HG02642 (cell line): ENCODE results near the gene CEACAM8.
"Not testable (repeated sequence)": the region's sequence is repeated elsewhere in the genome, so short reads cannot be mapped to it uniquely, and the experiment has no call there.

ENCODE experiments used
- ATAC-seq: cut with Tn5 transposase; IDR thresholded peaks from one replicate; pipeline ENCODE4 v1.9.1; 2021; ENCODE audit warnings: mild to moderate bottlenecking; ENCODE audit not compliant: unreplicated experiment, poor library complexity

Gene CEACAM8

DNA sequence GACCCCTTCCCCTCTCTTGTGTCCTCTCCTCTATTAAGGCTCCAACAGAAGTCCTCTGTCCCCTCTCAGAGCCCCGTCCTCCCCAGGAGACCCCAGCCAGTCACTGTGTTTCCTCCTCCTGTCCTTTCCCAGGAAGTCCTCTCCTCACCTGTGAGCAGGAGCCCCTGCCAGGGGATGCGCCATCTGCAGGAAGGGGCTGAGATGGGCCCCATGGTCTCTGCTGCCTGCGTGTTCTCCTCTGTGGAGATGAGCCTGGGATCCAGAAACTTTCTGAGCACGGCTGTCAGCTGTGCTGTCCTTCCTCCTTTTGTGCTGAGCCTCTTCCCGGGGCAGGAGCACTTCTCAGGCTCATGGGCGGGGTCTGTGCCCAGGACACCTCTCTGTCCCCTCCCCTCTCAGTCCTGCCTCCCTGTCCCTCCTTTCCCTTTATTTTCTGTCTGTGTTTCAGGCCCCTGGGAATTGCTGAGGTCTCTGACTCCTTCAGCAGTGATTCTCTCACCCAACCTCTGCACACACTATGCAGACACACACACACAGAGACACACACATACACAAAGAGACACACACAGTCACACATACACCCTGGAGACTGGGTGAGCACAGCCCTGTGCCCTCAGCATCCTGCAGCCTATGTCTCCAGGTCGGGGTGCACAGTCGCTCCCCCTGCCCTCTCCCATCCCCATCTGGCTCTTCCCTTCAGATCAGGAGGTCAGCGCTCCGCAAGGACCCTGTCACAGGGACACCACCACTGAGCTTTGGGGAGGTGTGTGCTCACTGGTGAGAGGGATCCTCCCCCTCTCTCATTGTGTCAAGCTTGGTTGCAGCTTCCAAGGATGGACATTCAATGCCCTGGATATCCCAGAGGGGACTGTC, at the start of gene CEACAM8:
Gene CEACAM8, minus strand, starts transcription at position 308 of the 873 bp plus-strand sequence. Its CDS starts 96 bp downstream, at position 212.
- ATAC-seq: no peak

DNA sequence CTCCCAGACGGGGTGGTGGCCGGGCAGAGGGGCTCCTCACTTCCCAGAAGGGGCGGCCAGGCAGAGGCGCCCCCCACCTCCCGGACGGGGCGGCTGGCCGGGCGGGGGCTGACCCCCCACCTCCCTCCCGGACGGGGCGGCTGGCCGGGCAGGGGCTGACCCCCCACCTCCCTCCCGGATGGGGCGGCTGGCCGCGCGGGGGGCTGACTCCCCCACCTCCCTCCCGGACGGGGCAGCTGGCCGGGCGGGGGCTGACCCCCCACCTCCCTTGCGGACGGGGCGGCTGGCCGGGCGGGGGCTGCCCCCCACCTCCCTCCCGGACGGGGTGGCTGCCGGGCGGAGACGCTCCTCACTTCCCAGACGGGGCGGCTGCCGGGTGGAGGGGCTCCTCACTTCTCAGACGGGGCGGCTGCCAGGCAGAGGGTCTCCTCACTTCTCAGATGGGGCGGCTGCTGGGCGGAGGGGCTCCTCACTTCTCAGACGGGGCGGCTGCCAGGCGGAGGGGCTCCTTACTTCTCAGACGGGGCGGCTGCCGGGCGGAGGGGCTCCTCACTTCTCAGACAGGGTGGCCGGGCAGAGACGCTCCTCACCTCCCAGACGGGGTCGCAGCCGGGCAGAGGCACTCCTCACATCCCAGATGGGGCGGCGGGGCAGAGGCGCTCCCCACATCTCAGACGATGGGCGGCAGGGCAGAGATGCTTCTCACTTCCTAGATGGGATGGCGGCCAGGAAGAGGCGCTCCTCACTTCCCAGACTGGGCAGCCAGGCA, 44.8 kb upstream of the CEACAM8 start:
- not testable (repeated sequence) for ATAC-seq

DNA sequence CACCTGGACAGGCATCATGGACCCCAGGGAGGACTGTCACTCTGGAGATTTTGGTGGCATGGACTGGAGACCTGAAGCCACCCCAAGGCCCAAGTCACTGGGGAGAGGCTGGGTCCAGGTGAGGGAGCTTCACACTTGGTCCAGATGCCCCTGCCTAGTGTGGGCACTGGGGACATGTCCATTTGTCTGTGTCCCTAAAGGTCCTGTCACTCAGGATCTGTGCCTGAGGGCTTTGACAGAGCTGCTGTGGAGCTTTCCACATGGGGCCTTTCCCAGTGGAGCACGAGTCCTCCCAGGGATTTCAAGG, 40.5 kb upstream of the CEACAM8 start:
- ATAC-seq: no peak

DNA sequence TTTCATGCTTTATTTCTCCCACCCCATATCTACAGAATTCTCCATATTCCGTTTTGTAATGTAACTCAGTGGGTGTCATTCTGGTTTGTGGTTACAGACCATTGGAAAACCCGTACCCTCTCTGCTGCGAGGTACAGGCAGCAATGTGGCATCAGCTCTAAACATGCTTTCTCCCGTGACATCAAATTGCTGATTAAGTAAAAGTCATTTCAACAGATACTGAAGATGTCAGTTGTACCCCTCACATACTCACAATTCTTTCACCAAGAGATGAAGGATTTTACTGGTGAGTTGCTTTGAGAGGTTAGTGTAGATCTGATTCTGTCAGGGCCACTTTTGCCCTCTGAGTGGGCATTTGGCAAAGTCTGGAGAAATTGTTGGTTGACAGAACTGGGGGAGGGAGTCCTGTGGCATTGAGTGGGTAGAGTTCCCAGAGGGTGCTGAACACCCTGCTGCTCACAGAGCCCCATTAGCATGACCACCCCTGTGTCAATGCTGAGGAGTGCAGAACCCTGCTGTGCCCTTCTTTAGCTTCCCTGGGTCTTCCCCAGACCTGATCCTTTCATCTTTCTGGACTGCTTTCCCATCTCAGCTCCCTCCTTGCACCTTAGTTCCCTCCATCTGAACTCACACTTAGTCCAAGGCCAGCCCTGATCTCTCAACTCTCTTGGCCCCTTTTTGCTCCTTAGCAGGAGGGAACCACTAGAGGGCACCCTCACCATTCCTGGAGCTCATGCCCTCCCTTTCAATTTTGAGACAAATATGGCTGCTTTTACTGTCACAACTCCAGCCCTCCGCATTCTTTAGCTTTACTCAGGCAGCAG, 39.9 kb upstream of the CEACAM8 start:
- no peak for ATAC-seq

DNA sequence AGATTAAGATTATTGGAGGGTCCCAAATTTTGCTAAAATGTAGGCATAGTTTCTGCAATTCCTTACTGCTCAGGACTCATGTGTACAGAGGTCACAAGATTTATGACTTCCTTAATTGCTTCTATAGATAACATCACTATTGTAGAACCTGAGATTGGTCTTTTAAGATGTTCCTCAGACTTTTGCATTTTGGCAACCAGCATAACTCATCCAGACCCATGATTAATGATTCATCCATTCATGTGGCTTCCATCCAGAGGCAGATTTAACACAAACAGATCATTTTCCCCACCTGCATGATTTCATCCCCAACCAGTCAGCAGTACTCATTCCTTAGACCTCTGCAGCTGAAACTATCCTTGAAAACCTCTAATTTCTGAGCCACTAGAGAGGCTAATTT, 34.5 kb upstream of the CEACAM8 start:
- no peak for ATAC-seq

DNA sequence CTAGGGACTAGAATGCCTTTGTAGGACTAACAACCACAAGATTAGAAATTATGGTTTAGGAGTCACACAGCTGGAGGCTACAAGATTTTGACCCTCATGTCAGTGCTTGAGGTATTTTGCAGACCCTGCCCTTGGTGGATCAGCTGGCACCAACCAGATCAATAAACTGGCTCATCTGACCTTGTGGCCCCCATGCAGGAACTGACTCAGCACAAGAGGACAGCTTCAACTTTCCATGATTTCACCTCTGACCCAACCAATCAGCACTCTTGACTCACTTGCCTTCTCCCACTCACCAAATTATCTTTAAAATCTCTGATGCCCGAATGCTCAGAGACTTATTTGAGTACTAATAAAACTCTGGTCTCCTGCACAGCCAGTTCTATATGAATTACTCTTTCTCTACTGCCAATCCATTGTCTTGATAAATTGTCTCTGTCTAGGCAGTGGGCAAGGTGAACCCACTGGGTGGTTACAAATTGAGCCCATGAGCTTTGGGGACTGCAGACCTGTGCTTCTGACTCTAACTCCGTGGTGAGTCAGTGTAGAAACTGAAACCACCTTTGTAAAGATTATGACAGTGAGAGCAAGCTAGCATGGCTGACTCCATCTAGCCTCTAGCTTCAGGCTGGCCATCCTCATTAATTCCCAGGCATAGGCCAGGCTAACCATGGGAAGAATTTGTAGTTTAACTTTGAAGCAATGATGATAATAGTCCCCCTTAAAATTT, 33.9 kb upstream of the CEACAM8 start:
- ATAC-seq: no peak

DNA sequence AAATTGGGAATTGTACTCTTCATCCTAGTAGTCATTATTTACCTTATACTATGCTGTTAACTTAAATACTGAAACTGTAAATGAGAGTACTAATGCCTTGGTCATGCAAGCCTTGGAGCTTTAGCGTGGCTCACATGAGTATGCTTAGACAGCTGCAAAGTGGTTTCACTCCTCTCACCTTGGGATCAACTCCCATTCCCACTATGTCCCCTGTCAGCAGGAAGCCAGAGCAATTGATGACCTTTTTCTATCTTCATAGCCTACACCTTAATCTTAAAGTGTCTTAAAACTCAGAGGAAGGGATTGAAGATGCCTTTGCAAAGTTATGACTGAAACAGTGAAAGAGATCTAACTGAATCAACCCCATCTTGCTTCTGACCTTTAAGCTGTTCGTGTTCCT, 33.2 kb upstream of the CEACAM8 start:
- no peak for ATAC-seq

DNA sequence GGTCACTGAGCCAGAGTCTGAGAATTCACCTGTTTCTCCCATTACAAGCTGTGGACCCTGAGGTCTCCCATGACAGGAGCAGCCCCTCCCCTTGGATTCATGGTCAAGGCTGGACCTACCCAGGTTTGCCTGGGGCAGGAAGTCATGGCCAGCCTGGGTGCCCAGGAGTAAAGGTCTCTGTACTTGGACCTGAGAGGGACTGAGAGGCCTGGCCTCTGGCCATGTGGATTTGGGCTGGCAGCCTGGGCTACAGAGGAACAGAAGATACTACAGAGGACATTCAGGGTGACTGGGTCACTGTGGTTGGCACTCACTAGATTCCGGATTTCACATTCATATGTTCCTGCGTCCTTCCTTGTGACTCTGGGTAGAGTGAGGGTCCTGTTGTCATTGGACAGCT, 31.5 kb upstream of the CEACAM8 start:
- ATAC-seq: no peak

DNA sequence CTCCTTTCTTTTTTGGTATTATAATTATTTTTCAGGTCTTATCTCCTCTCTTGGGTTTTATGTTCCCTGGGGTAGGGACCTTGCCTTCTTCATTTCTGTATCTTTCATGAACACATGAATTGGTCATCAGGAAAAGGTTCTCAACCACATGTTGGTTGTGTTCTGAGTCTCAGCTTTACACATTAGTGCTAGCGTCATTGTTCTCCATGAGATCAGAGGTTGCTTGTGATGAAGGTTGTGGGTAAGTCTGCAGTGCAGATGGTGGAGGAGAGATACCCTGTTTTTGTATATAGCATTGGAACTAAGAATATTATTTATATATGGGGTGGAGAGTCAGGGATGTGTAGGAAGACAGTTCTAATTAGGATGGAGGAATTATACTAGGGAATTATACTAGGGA, 24.5 kb upstream of the CEACAM8 start:
- no peak for ATAC-seq

DNA sequence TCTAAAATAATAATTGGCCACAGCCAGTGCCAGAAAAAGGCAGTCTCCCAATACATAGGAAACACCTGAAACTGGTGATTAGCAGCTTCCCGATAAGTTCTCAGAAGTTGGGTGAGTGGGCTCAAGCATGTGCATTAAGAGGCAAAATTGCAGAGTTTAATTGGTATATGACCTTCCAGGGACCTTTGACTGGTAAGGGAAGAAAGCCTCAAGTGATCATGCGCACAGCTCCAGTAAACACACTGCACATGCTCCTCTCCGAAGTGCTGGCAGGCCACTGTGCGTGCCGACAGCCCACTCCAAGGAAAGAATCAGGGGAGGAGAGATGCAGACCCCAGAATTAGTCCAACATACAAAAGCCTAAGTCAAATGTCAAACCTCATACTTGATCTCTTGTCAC, 18.9 kb upstream of the CEACAM8 start:
- ATAC-seq: no peak

DNA sequence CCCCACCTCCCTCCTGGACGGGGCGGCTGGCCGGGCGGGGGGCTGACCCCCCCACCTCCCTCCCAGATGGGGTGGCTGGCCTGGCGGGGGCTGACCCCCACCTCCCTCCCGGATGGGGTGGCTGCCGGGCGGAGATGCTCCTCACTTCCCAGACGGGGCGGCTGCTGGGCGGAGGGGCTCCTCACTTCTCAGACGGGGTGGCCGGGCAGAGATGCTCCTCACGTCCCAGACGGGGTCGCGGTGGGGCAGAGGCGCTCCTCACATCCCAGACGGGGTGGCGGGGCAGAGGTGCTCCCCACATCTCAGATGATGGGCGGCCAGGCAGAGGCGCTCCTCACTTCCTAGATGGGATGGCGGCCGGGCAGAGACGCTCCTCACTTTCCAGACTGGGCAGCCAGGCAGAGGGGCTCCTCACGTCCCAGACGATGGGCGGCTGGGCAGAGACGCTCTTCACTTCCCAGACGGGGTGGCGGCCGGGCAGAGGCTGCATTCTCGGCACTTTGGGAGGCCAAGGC, 15.7 kb upstream of the CEACAM8 start:
- not testable (repeated sequence) for ATAC-seq

DNA sequence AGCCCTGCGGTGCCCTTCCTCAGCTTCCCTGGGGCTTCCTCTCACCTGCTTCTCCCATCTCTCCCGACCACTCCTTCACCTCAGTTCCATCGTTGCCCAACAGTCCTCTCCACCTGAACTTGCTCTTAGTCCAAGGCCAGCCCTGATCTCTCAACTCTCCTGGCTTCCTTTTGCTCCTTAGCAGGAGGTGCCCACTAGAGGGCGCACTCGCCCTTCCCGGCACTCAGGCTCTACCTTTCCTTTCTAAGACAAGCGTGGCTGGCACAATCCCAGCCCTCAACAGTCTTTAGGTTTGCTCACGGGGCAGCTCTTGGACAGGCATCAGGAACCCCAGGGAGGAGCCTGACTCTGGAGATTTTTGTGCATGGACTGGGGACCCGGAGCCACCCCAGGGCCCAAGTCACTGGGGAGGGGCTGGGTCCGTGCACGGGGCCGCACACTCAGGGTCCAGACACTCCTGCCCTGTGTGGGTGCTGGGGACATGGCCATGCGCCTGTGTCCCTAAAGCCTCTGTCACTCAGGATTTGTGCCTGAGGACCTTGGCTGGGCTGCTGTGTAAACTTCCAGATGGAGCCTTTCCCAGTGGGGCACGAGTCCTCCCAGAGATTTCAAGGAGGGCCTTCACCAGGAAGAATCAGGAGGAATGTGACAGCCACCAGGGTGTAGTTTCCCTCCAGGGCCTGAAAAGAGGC, 12.1 kb upstream of the CEACAM8 start:
- ATAC-seq: no peak

DNA sequence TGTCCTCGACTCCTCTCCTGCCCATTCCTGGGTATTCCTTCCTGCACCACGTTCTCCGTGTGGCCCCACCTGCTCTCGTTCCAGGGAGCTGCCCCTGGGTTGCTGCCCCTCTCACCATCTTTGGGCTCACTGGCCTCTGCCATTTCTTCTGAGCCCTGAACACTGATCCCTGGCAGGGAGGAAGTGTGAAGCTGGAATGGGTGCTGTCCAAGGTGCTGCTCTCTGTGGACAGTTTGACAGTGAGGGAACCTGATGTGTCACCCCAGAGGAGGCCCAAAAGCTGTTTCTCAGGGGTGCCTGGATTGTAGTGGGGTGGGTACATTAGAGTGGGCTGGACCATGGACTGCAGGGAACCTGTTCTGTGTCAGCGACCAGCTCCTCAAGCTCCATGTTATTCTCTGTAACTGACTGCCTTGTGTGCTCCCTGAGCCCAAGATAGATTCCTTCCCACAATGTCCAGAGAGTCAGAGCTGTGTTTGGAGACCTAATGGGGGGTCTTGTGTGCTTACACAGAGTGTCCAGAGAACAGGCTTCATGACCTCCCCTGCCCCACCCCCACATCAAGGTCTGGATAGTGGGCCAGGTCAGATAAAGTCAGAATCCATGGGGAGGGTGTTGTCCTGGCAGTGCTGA, 7.2 kb upstream of the CEACAM8 start:
- ATAC-seq: no peak

DNA sequence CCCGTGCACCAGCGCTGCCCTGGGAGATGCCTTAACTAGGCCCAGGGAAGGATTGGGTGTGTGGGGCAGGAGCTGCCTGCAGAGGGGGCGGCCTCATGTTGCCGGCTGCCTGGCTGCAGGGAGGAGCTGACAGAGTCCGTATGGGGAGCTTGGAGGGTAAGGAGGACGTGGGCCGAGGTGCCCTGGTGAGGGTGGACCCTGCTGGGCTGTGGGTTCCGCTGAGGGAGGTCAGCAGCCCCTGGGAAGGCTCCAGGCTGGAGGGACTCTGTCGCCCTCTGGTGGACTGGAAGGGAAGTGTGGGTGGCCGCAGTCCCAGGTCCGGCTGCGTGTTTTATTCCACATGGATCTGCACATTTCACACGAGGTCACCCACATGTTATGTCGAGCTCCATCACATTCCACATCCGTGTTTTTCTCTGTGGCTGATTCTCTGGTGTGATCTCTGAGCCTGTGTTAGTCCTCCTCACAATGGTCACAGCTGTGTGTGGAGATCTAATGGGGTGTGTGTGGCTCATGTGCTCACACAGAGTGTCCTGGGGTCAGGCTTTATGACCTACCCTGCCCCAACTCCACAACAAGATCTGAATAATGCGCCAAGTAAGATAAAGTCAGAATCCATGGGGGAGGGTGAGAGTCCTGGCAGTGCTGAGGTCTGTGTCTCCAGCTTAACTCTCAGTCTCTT, 1.8 kb upstream of the CEACAM8 start:
- no peak for ATAC-seq

DNA sequence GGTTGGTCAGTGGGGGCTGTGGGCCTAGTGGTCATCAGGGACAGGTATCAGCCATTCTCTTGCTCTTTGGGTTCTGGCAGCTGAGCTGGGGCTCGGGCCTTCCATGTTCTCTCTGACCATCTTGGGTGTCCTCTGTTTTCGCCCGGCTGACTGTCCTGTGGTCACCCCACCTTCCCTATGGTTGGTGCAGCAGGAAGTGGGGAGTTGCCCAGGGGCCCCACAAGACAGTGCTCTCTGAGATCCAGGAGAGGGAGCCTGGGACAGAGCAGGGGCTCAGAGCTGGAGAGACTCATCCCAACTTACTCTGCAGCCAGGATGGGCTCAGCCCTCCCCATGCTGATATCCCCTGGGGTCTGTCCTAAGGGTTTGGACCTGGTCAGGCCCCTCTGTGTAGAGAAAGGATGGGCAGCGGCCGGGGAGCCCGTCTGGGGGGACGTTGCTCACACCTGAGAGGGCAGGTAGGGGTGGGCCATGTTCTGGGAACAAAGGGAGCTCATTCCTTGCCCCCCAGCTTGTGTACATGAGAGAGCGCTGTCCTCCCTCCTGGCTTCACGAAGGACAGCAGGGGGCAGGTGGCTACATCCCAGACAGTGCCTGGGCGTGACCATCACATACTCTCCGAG, 937 bp upstream of the CEACAM8 start:
- ATAC-seq: no peak

DNA sequence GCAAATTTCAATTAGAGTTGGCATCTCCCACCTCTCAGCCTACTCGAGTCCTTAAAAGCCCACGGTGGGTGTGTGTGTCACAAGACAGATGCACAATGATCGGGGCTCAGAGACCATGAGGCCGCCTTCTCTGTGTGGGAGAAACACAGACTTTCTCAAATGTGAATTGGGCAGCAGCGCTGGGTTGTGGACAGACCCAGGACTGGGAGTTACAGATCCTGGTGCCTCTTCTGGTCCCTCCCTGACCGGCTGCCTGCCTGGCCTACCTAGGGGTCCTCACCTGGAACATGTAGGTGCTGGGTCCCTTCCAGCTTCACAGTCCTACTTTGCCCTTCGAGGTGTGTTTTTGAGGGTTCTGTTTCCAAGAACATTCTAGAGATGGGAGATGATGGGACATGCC, 4.9 kb downstream of the CEACAM8 start:
- no peak for ATAC-seq

DNA sequence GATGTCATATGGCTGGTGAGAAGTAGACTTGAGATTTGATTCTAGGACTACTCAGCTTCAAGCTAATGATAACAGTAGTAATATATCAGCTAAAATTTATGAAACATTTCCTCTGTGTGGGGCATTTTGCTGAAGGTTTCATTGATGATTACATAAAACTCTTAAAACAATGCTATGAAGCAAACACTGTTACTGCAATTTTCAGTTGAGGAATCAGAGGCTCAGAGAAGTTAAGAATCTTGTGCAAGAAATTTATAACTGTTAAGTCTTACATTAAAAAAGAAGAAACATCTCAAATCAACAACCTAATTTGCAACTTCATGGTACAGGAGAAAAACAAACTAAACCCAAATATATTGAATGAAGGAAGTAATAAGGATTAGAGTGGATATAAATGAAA, 10.3 kb downstream of the CEACAM8 start:
- no peak for ATAC-seq

DNA sequence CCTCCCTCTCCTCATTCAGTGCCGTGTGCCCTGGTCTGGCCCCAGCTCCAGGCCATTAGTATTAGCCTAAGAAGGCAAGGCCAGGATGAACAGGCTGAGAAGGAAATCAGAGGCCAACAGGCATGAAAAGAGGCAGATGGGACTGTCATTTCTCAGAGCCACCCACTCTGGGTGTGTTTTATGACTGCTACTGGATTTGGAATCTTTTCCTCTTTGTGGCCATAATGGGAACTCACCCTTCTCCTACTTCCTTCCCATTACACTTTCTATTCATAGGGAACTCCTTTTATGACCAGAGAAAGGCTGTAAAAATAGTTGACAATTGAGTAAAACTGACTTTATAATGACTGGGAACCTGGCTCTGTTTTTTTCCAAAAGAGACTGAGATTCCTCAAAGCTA, 17.7 kb downstream of the CEACAM8 start:
- no peak for ATAC-seq
